ENCODE data around the gene STK31. TPM values are rescaled to one million over a fixed set of nuclear protein-coding genes. Genes with fewer than 3 reads are reported as not detected.

STK31 gene
- total RNA-seq, 2 experiments from 2014 or later = 0.20 to 0.30 TPM

DNA sequence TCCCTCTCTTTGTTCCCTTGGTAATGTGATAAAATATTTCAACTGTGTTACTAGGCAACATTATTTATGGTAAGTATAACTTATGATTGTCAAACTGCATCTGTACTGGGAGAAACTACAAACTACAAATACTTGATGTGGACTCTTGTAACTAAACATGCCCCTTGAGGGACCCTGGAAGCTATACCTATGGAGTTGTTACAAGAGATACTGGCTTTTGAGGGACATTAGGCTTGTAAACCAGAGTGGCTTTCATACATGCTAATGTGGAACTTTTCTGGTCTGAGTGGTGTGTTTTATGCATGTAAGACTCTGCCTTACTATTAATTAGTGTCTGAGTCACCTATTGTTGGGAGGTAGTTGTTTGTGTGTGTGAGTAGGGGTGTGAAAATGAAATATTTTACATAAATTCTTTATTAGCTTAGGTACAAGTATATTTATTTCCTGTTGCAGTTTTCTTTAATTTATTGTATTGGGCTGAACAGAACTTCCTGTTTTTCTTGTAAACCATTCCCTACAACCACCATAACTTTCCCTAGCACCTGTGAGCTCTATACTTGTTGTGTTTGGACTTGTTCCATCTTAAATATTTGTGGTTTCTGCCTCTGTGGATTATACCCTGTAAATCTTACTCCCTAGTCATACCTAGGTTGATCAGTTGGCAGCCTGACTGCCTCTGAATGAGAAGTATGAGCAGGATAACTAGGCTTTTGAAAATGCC lies 49.8 kb downstream of the STK31 start:
- no peak for DNase-seq
- ChIA-PET CTCF (no interaction called here), POLR2A (no interaction called here)
- TF ChIP-seq, protein P1, sequence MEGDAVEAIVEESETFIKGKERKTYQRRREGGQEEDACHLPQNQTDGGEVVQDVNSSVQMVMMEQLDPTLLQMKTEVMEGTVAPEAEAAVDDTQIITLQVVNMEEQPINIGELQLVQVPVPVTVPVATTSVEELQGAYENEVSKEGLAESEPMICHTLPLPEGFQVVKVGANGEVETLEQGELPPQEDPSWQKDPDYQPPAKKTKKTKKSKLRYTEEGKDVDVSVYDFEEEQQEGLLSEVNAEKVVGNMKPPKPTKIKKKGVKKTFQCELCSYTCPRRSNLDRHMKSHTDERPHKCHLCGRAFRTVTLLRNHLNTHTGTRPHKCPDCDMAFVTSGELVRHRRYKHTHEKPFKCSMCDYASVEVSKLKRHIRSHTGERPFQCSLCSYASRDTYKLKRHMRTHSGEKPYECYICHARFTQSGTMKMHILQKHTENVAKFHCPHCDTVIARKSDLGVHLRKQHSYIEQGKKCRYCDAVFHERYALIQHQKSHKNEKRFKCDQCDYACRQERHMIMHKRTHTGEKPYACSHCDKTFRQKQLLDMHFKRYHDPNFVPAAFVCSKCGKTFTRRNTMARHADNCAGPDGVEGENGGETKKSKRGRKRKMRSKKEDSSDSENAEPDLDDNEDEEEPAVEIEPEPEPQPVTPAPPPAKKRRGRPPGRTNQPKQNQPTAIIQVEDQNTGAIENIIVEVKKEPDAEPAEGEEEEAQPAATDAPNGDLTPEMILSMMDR (IDR thresholded peaks at IDR 0.05) = no peak
- intact Hi-C loops (cut with DNase I, micrococcal nuclease) = no loop called here
- H3K36me3 Mint-ChIP-seq (ENCODE audit: low read depth) = no peaks in the 10 kb centered on the region
- no peak overlapping the region for H3K4me3 Mint-ChIP-seq
- no peaks in the 10 kb centered on the region for H3K27me3 Mint-ChIP-seq
- Histone ChIP-seq H3K36me3 (ENCODE audit: insufficient read depth, low read length) (no peaks in the 10 kb centered on the region), H3K27me3 (ENCODE audit: control insufficient read depth in 1 of 2, insufficient read depth in 2 of 2, low read length in 2 of 2) (no peaks in the 10 kb centered on the region), H3K27ac (ENCODE audit: low read depth in 1 of 2, low read length in 2 of 2) (no peak overlapping the region), H3K4me1 (ENCODE audit: insufficient read depth, low read length) (no peaks in the 10 kb centered on the region), H3K4me3 (ENCODE audit: low read length) (no peak overlapping the region), H3K9me3 (ENCODE audit: control insufficient read depth in 1 of 2, insufficient read depth in 1 of 2, low read length in 2 of 2) (no peaks in the 10 kb centered on the region)
- H3K4me1 Mint-ChIP-seq (ENCODE audit: low read depth) = peaks cover 22% of the 10 kb centered on the region
- peaks cover 6% of the 10 kb centered on the region for H3K9me3 Mint-ChIP-seq
- no peak overlapping the region for H3K27ac Mint-ChIP-seq
- ATAC-seq (ENCODE audit: poor library complexity) = no peak

DNA sequence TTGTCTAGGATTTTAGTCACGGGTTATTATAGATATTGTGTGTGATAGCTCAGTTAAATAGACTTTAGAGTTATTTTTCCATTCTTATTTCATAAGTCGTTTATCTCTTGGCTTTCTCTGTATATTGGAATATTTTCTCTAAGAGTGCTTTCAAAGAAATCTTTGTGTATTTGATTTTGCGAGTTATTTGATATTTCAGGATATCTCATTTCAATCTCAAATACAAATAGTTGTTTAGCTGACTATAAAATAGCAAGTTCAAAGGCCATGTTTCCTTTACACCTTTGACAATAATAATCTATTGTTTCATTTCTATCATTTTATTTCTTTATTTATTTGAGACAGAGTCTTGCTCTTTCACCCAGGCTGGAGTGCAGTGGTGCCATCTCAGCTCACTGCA lies 55.9 kb downstream of the STK31 start:
- CTCF ChIA-PET = no interaction called here
- H3K27ac Mint-ChIP-seq = no peak overlapping the region
- no peak for ATAC-seq (ENCODE audit: poor library complexity)

DNA sequence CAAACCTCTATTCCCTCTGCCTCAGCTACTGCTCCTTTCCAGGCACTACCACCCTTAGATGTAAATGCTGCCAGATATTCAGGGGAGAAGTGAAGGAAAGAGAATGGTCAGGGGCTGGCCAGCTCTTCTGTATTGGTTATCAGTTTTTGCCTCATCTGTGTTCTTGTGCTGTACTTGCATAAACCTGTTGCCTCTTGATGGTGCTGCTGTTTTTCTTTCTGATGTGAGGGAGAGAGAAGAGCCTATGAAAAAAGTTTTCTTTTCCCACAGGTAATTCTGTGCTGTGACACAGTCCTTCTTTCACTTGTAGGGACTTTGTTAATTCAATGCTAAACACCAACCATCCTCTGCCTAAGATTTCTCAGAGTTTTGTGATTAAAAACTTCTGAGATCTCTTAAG lies 57.5 kb downstream of the STK31 start:
- no peaks in the 10 kb centered on the region for H3K4me1 ChIP-seq (ENCODE audit: insufficient read depth, low read length)
- H3K27ac ChIP-seq (ENCODE audit: low read depth in 1 of 2, low read length in 2 of 2) = no peak overlapping the region
- H3K27ac Mint-ChIP-seq = no peak overlapping the region
- no peaks in the 10 kb centered on the region for H3K36me3 Mint-ChIP-seq (ENCODE audit: low read depth)
- CTCF ChIA-PET = no interaction called here
- DNase-seq (no peak), ATAC-seq (ENCODE audit: poor library complexity) (no peak)
- H3K36me3 ChIP-seq (ENCODE audit: insufficient read depth, low read length) = no peaks in the 10 kb centered on the region
- no peaks in the 10 kb centered on the region for H3K27me3 Mint-ChIP-seq
- TF ChIP-seq, protein P1 (IDR thresholded peaks at IDR 0.05) = no peak
- intact Hi-C loops (cut with DNase I, micrococcal nuclease) = no loop called here
- H3K27me3 ChIP-seq (ENCODE audit: control insufficient read depth in 1 of 2, insufficient read depth in 2 of 2, low read length in 2 of 2) = no peaks in the 10 kb centered on the region
- H3K9me3 Mint-ChIP-seq = no peaks in the 10 kb centered on the region
- H3K9me3 ChIP-seq (ENCODE audit: control insufficient read depth in 1 of 2, insufficient read depth in 1 of 2, low read length in 2 of 2) = no peaks in the 10 kb centered on the region
- no peaks in the 10 kb centered on the region for H3K4me1 Mint-ChIP-seq (ENCODE audit: low read depth)
- H3K4me3 Mint-ChIP-seq = no peak overlapping the region
- no peak overlapping the region for H3K4me3 ChIP-seq (ENCODE audit: low read length)
- POLR2A ChIA-PET = no interaction called here

More for the DNA sequence above, 55.9 kb downstream of the STK31 start:
- Histone ChIP-seq H3K27me3 (ENCODE audit: control insufficient read depth in 1 of 2, insufficient read depth in 2 of 2, low read length in 2 of 2) (no peaks in the 10 kb centered on the region), H3K4me3 (ENCODE audit: low read length) (no peak overlapping the region), H3K4me1 (ENCODE audit: insufficient read depth, low read length) (no peaks in the 10 kb centered on the region), H3K9me3 (ENCODE audit: control insufficient read depth in 1 of 2, insufficient read depth in 1 of 2, low read length in 2 of 2) (no peaks in the 10 kb centered on the region), H3K36me3 (ENCODE audit: insufficient read depth, low read length) (no peaks in the 10 kb centered on the region), H3K27ac (ENCODE audit: low read depth in 1 of 2, low read length in 2 of 2) (no peak overlapping the region)
- DNase-seq = no peak
- no peaks in the 10 kb centered on the region for H3K9me3 Mint-ChIP-seq
- peaks cover 3% of the 10 kb centered on the region for H3K4me1 Mint-ChIP-seq (ENCODE audit: low read depth)
- H3K4me3 Mint-ChIP-seq = no peak overlapping the region
- H3K27me3 Mint-ChIP-seq = no peaks in the 10 kb centered on the region
- H3K36me3 Mint-ChIP-seq (ENCODE audit: low read depth) = no peaks in the 10 kb centered on the region
- intact Hi-C loops (cut with DNase I, micrococcal nuclease) = no loop called here
- TF ChIP-seq, protein P1 (IDR thresholded peaks at IDR 0.05) = no peak
- POLR2A ChIA-PET = no interaction called here

All from CD4-positive, alpha-beta T cell (primary cell).